Measurements from ENCODE around the gene GPR87.

Gene GPR87

GRCh38 chr3:151283387-151283786 is 33.2 kb downstream of the GPR87 start:
- DNase-seq (ENCODE audit: low read depth in 2 of 2) = no peak

GRCh38 chr3:151282921-151283320 is 33.7 kb downstream of the GPR87 start:
- DNase-seq (ENCODE audit: low read depth in 2 of 2) = no peak

GRCh38 chr3:151281671-151282324 is 34.8 kb downstream of the GPR87 start:
- no peak for DNase-seq (ENCODE audit: low read depth in 2 of 2)

GRCh38 chr3:151278230-151278629 is 38.4 kb downstream of the GPR87 start, which contains the start of gene P2RY14:
P2RY14 (minus strand) TSS chr3:151278542; CDS start chr3:151214316, 64,226 bp downstream.
- DNase-seq (ENCODE audit: low read depth in 2 of 2) = no peak

- DNase-seq (ENCODE audit: low read depth in 2 of 2) = no peak
These were observed 40.0 kb downstream of the GPR87 start for GRCh38 chr3:151276687-151277042.

- no peak for DNase-seq (ENCODE audit: low read depth in 2 of 2)
These were observed 40.5 kb downstream of the GPR87 start for GRCh38 chr3:151276038-151276686.

- DNase-seq (ENCODE audit: low read depth in 2 of 2) = no peak
These were observed 41.5 kb downstream of the GPR87 start for GRCh38 chr3:151275091-151275490.

- no peak for DNase-seq (ENCODE audit: low read depth in 2 of 2)
These were observed 47.0 kb downstream of the GPR87 start for GRCh38 chr3:151269631-151270030.

- DNase-seq (ENCODE audit: low read depth in 2 of 2) = no peak
These were observed 48.1 kb downstream of the GPR87 start for GRCh38 chr3:151268267-151269235.

GRCh38 chr3:151267066-151267465 is 49.6 kb downstream of the GPR87 start:
- DNase-seq (ENCODE audit: low read depth in 2 of 2) = no peak

GRCh38 chr3:151265866-151266265 is 50.8 kb downstream of the GPR87 start:
- no peak for DNase-seq (ENCODE audit: low read depth in 2 of 2)

- no peak for DNase-seq (ENCODE audit: low read depth in 2 of 2)
These were observed 51.5 kb downstream of the GPR87 start for GRCh38 chr3:151265166-151265565.

GRCh38 chr3:151264605-151265004 is 52.0 kb downstream of the GPR87 start:
- DNase-seq (ENCODE audit: low read depth in 2 of 2) = no peak

GRCh38 chr3:151262871-151263525 is 53.6 kb downstream of the GPR87 start:
- no peak for DNase-seq (ENCODE audit: low read depth in 2 of 2)

- no peak for DNase-seq (ENCODE audit: low read depth in 2 of 2)
These were observed 57.0 kb downstream of the GPR87 start for GRCh38 chr3:151259664-151260063.

- DNase-seq (ENCODE audit: low read depth in 2 of 2) = no peak
These were observed 59.9 kb downstream of the GPR87 start for GRCh38 chr3:151256749-151257148.

- DNase-seq (ENCODE audit: low read depth in 2 of 2) = no peak
These were observed 67.8 kb downstream of the GPR87 start for GRCh38 chr3:151248772-151249337.
